ENCODE results near the gene EFNA2.

Gene EFNA2

DNA sequence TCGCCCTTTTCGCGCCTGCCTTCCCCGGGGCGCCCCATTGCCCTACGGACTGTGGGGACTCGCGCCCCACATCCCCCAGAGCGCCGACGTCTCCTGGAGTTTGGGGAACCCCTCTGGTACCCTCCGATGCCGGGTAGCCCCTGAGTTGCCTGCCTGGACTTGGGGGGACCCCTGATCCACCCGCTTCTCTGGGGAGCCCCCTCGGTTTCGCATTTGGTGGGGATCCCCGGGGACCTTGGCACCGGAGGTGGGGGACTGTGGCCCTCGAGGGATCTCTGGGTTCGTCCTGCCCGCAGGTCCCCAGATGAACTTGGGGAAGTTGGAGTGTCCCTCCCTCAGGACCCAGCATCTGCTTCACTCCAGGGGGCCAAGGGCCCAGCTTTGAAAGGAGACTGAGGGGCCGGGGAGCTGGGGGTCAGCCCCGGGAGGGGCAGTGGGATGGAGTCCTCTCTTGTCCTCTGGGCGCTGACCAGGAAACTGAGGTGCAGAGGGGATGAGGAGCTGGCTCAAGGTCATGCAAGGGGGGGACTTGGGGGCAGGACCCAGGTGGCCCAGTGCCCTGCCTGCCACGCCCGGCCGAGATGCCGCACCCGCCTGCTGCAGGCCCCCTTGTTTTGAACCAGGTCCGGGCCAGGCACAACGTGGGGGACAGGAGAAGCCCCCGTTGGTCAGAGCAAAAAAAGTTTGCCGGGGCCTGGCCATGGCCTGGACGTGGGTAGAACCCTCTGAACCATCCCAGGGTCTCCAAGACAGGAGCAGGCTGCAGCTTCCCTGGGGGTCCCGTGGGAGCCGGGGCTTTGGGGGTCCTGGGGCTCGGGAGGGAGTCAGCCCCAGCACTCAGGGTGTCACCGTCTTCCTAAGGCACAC is 1.0 kb downstream of the EFNA2 start:
- no peak for DNase-seq (ENCODE audit: low read depth)
- no peak overlapping the region for H3K4me3 ChIP-seq (ENCODE audit: control insufficient read depth, low read depth, low read length)
- TF ChIP-seq, protein P1, sequence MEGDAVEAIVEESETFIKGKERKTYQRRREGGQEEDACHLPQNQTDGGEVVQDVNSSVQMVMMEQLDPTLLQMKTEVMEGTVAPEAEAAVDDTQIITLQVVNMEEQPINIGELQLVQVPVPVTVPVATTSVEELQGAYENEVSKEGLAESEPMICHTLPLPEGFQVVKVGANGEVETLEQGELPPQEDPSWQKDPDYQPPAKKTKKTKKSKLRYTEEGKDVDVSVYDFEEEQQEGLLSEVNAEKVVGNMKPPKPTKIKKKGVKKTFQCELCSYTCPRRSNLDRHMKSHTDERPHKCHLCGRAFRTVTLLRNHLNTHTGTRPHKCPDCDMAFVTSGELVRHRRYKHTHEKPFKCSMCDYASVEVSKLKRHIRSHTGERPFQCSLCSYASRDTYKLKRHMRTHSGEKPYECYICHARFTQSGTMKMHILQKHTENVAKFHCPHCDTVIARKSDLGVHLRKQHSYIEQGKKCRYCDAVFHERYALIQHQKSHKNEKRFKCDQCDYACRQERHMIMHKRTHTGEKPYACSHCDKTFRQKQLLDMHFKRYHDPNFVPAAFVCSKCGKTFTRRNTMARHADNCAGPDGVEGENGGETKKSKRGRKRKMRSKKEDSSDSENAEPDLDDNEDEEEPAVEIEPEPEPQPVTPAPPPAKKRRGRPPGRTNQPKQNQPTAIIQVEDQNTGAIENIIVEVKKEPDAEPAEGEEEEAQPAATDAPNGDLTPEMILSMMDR (IDR thresholded peaks at IDR 0.05; ENCODE audit: control insufficient read depth, insufficient read depth, low read depth, low read length, missing control alignments): no peak

DNA sequence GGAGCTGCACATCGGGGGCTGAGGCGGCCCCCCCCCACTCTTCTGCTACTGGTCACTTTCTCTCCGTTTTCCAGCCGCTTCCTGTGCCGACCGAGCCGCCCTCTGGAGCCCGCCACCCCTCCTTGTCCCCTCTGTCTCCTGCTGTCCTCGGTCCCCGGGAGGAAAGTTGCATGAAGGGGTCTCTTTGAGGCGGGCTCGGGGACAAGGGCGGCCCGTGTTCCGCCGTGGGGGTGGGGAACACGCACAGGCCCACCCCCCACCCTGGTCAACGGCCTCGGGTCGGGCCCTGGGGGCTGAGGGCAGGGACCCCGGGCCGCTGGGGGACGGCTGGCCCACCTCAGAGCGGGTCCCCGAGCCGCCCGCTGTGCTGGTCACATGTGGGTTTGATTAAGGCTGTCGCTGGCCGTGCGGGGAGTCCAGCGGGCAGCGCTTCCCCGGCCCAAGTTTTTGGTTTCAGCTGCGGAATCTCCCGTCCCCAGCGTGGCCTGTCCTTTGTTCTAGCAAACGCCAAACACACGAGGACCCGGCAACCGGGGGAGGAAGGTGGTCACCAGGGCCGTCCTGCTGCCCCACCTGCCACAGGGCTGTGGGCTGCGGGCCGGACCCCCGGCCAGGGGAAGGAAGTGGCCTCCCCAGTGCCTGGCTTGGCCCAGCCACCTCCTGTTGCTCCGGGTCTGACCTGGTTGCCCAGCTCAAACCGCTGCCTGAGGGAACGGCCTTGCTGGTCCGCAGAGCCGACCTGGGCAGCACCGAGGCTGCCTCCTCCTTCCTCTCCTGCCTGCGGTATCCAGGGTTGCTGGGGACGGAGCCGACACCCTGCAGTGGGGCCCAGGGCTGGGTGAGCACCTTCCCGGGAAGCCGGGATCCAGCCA is 1.9 kb downstream of the EFNA2 start:
- DNase-seq (ENCODE audit: low read depth): no peak
- H3K4me3 ChIP-seq (ENCODE audit: control insufficient read depth, low read depth, low read length): no peak overlapping the region
- TF ChIP-seq, protein P1 (IDR thresholded peaks at IDR 0.05; ENCODE audit: control insufficient read depth, insufficient read depth, low read depth, low read length, missing control alignments): no peak

DNA sequence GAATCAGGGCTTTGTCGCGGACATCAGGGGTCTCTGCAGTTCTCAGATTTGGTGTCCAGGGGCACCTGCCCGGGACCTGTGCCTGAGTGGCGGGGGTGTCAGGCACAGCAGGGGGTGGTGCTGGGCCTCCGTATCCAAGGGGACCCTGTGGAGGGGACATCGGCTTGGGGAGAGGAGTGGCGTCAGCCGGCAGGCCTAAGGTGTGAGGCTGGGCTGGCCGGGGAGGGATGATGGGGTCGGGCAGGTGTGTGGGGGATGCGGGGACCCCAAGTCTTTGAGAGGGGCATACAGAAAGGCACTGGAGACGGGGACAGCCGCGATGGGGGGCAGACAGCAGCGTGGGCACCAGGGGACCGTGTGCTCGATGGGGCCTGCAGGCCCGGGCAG is 2.5 kb downstream of the EFNA2 start:
- H3K4me3 ChIP-seq (ENCODE audit: control insufficient read depth, low read depth, low read length): no peak overlapping the region
- no peak for DNase-seq (ENCODE audit: low read depth)
- TF ChIP-seq, protein P1 (IDR thresholded peaks at IDR 0.05; ENCODE audit: control insufficient read depth, insufficient read depth, low read depth, low read length, missing control alignments): no peak

GRCh38 chr19:1288833-1289685 is 3.4 kb downstream of the EFNA2 start:
- TF ChIP-seq, protein P1 (IDR thresholded peaks at IDR 0.05; ENCODE audit: control insufficient read depth, insufficient read depth, low read depth, low read length, missing control alignments): no peak
- no peak for DNase-seq (ENCODE audit: low read depth)
- H3K4me3 ChIP-seq (ENCODE audit: control insufficient read depth, low read depth, low read length): no peak overlapping the region

- H3K4me3 ChIP-seq (ENCODE audit: control insufficient read depth, low read depth, low read length): no peak overlapping the region
- TF ChIP-seq, protein P1 (IDR thresholded peaks at IDR 0.05; ENCODE audit: control insufficient read depth, insufficient read depth, low read depth, low read length, missing control alignments): no peak
- no peak for DNase-seq (ENCODE audit: low read depth)
These were observed 4.0 kb downstream of the EFNA2 start for GRCh38 chr19:1289686-1290025.

GRCh38 chr19:1290196-1290702 is 4.6 kb downstream of the EFNA2 start:
- no peak overlapping the region for H3K4me3 ChIP-seq (ENCODE audit: control insufficient read depth, low read depth, low read length)
- DNase-seq (ENCODE audit: low read depth): no peak
- TF ChIP-seq, protein P1 (IDR thresholded peaks at IDR 0.05; ENCODE audit: control insufficient read depth, insufficient read depth, low read depth, low read length, missing control alignments): no peak

All from AG09309 (cell line).